Mesendoderm (in vitro differentiated cells): ENCODE results near the gene SORCS2.

ENCODE experiments used
- DNase-seq: peaks from one replicate; pipeline ENCODE4 v3.0.0; 2013
- H2AK5ac ChIP-seq: 2 replicates; pipeline ENCODE4 v1.6.1; 2013; ENCODE audit warnings: low read length, inconsistent platforms
- H2BK120ac ChIP-seq: 2 replicates; pipeline ENCODE4 v1.6.1; 2013; ENCODE audit warnings: low read depth, mild to moderate bottlenecking, low read length, moderate library complexity, mixed read lengths
- H2BK15ac ChIP-seq: replicated peaks from 2 replicates; pipeline ENCODE4 v1.6.1; 2013; ENCODE audit warnings: low read depth, mild to moderate bottlenecking, moderate library complexity
- H2BK5ac ChIP-seq: 2 replicates; pipeline ENCODE4 v1.6.1; 2013; ENCODE audit warnings: low read length, inconsistent platforms
- H3K18ac ChIP-seq: 2 replicates; pipeline ENCODE4 v1.6.1; 2013; ENCODE audit warnings: mild to moderate bottlenecking, low read length, mixed read lengths
- H3K23ac ChIP-seq: one replicate; pipeline ENCODE4 v1.6.1; 2013; ENCODE audit warnings: low read length
- H3K27ac ChIP-seq: 2 replicates; pipeline ENCODE4 v1.5.1; 2013; ENCODE audit warnings: low read depth, mild to moderate bottlenecking, inconsistent platforms, low read length, moderate library complexity
- H3K27me3 ChIP-seq: 2 replicates; pipeline ENCODE4 v1.6.1; 2013; ENCODE audit warnings: low read length, control low read depth, mild to moderate bottlenecking, inconsistent platforms; ENCODE audit not compliant: insufficient read depth, poor library complexity
- H3K36me3 ChIP-seq: 2 replicates; pipeline ENCODE4 v1.6.1; 2013; ENCODE audit warnings: low read length, inconsistent platforms; ENCODE audit not compliant: control insufficient read depth, insufficient read depth
- H3K4ac ChIP-seq: one replicate; pipeline ENCODE4 v1.6.1; 2013; ENCODE audit warnings: low read depth, mild to moderate bottlenecking, low read length, moderate library complexity
- H3K4me1 ChIP-seq: 2 replicates; pipeline ENCODE4 v1.6.1; 2013; ENCODE audit warnings: low read depth, low read length, inconsistent platforms; ENCODE audit not compliant: control insufficient read depth
- H3K4me2 ChIP-seq: 2 replicates; pipeline ENCODE4 v1.6.1; 2013; ENCODE audit warnings: low read length
- H3K4me3 ChIP-seq: 2 replicates; pipeline ENCODE4 v1.5.1; 2013; ENCODE audit warnings: mild to moderate bottlenecking, low read length
- H3K56ac ChIP-seq: one replicate; pipeline ENCODE4 v1.6.1; 2013; ENCODE audit warnings: low read length
- H3K79me1 ChIP-seq: 2 replicates; pipeline ENCODE4 v1.6.1; 2013; ENCODE audit warnings: low read length, inconsistent platforms
- H3K79me2 ChIP-seq: 2 replicates; pipeline ENCODE4 v1.6.1; 2013; ENCODE audit warnings: mild to moderate bottlenecking, low read length; ENCODE audit not compliant: control insufficient read depth, insufficient read depth
- H3K9ac ChIP-seq: 2 replicates; pipeline ENCODE4 v1.6.1; 2013; ENCODE audit warnings: low read length, inconsistent platforms
- H4K5ac ChIP-seq: one replicate; pipeline ENCODE4 v1.6.1; 2013; ENCODE audit warnings: low read length
- H4K8ac ChIP-seq: one replicate; pipeline ENCODE4 v1.6.1; 2013; ENCODE audit warnings: low read depth, mild to moderate bottlenecking, control low read depth, low read length, moderate library complexity
- WGBS: extraction: QIAGEN DNeasy Blood & Tissue Kit; methylation state at CpG from one replicate; pipeline ENCODE4 v1.1.7; 2013; ENCODE audit warnings: low lambda C conversion rate, missing lambda C conversion rate; ENCODE audit not compliant: insufficient coverage; ENCODE audit errors: extremely low coverage; 5-methylcytosine and 5-hydroxymethylcytosine counted together

Gene SORCS2

DNA sequence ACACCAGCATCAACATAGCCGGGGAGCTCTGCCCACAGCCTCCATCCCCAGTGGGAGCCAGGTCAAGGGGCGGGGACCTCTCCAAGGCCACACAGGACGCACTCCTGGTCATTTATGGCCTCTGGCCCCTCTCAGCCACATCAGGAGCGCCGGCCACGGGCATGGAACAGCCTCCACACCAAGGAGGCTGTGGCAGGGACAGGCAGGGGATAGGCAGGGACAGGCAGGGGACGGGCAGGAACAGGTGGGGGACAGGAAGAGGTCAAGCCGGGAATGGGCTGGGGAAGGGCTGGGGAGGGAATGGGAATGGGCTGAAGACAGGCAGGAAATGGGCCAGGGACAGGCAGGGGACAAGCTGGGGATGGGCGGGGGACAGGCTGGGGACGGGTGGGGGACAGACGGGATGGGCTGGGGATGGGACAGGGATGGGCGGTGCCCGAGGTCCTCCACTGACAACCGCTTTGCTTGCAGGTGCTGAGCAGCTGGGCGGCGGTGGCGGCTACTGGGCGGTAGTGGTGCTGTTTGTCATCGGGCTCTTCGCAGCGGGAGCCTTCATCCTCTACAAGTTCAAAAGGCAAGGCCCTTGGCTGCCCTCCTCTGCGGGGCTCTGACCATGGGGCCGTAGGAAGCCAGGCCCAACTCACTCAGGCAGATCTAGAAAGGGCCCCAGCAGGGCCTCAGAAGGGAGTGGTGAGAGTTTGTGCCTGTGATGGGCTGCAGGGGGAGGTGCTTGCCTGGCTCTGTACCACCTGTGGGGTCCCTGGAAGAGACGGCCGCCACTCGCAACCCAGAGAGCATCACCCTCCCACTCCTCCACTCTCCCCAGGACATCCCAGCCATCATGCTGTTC is 541.7 kb downstream of the SORCS2 start:
- no peaks in the 10 kb centered on the region for H3K36me3 ChIP-seq
- H3K18ac ChIP-seq = no peak overlapping the region
- H3K9ac ChIP-seq = no peak overlapping the region
- no peak overlapping the region for H3K4ac ChIP-seq
- no peaks in the 10 kb centered on the region for H3K27me3 ChIP-seq
- no peaks in the 10 kb centered on the region for H3K79me2 ChIP-seq
- no peak overlapping the region for H3K4me3 ChIP-seq
- no peak overlapping the region for H3K27ac ChIP-seq
- no peak overlapping the region for H2BK15ac ChIP-seq
- no peaks in the 10 kb centered on the region for H3K79me1 ChIP-seq
- no peak overlapping the region for H3K23ac ChIP-seq
- no peak overlapping the region for H4K8ac ChIP-seq
- H3K4me1 ChIP-seq = no peaks in the 10 kb centered on the region
- no peak overlapping the region for H2BK5ac ChIP-seq
- no CpG with 5 or more reads among the region's 26 CpGs for WGBS
- H4K5ac ChIP-seq = no peak overlapping the region
- no peak overlapping the region for H3K4me2 ChIP-seq
- no peak overlapping the region for H2BK120ac ChIP-seq
- no peak for DNase-seq
- H3K56ac ChIP-seq = no peak overlapping the region
- no peak overlapping the region for H2AK5ac ChIP-seq

DNA sequence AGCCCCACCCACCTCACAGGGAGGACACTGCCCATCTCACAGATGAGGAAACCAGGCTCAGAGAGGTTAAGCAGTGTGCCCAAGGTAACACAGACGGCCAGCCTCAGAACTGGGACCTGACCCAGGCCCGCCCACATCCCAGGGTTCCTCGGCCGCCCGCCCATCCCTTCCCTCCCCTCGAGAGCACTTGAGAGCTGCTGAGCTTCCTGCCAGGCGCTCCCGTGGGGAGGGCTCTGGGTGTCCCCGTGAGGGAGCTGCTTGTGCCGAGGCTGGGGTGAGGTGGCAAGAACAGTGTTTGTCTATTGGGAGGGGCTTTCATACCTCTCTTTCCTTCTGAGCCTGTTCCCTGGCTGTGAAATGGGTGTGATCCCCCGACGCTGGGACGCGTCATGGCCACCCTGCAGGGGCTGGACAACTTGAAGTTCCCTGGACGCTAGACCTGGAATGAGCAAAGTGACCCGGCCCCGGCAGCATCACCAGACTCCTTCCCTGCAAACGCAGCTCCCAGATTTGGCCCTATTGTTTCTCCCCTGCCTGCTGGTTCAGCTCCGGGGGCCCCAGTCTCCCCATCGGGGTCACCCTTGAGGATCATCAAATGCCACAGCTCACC is 542.4 kb downstream of the SORCS2 start:
- no peak overlapping the region for H2BK15ac ChIP-seq
- H2AK5ac ChIP-seq = no peak overlapping the region
- no peak overlapping the region for H3K18ac ChIP-seq
- no peak overlapping the region for H4K8ac ChIP-seq
- no peak overlapping the region for H3K9ac ChIP-seq
- H3K4ac ChIP-seq = no peak overlapping the region
- no peaks in the 10 kb centered on the region for H3K4me1 ChIP-seq
- no peak overlapping the region for H2BK5ac ChIP-seq
- no peak overlapping the region for H2BK120ac ChIP-seq
- no peak overlapping the region for H3K56ac ChIP-seq
- no peak overlapping the region for H3K23ac ChIP-seq
- no CpG with 5 or more reads among the region's 20 CpGs for WGBS
- H3K79me1 ChIP-seq = no peaks in the 10 kb centered on the region
- no peaks in the 10 kb centered on the region for H3K36me3 ChIP-seq
- H3K79me2 ChIP-seq = no peaks in the 10 kb centered on the region
- no peak overlapping the region for H3K4me2 ChIP-seq
- no peak for DNase-seq
- H4K5ac ChIP-seq = no peak overlapping the region
- no peak overlapping the region for H3K4me3 ChIP-seq
- H3K27ac ChIP-seq = no peak overlapping the region
- no peaks in the 10 kb centered on the region for H3K27me3 ChIP-seq

DNA sequence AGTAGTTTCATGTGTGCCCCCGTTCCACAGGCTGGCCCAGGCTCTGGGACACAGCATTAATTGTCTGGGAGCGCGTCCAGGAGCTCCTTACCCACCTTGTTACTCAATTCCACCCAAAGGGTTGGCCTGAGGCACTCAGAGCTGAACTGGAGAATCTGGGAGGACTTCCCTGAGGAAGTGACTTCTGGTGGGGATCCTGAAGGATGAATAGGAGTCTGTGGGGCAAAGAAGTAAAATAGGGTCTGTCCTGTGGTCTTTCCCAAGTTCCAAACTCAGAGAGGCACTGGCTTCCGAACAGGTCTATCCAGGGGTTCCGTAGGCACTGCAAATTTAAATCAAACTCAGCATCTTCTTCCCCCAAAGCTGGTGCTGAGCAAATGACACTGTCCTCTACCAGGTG is 543.1 kb downstream of the SORCS2 start:
- Histone ChIP-seq H2AK5ac (no peak overlapping the region), H3K4me3 (no peak overlapping the region), H2BK120ac (no peak overlapping the region), H3K23ac (no peak overlapping the region), H3K27me3 (no peaks in the 10 kb centered on the region), H3K4me2 (no peak overlapping the region), H3K9ac (no peak overlapping the region), H3K4ac (no peak overlapping the region), H2BK15ac (no peak overlapping the region), H4K5ac (no peak overlapping the region), H3K79me2 (no peaks in the 10 kb centered on the region), H3K36me3 (no peaks in the 10 kb centered on the region), H3K27ac (no peak overlapping the region), H3K56ac (no peak overlapping the region), H3K4me1 (no peaks in the 10 kb centered on the region), H2BK5ac (no peak overlapping the region), H3K18ac (no peak overlapping the region), H4K8ac (no peak overlapping the region), H3K79me1 (no peaks in the 10 kb centered on the region)
- no CpG with 5 or more reads among the region's 5 CpGs for whole genome bisulfite sequencing
- no peak for DNase-seq

DNA sequence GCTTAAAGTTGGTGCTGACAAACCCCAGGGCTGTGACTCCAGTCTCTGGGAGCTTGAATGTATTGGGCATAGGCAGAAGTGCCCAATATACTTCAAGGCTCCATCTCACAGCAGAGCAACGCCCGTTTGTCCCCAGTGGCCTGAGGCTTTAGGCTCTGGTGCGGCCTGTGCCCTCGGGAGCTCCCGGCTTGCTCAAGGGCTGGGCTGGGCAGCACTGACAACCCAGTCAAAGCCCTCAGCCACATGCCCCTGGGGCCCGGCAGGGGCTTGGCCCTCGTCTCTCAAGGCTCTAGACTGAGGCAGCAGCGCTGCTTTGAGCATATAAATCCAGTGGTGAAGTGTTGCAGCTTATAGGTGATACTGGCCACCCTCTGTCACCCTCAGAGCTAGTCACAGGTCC is 543.6 kb downstream of the SORCS2 start:
- H3K4me3 ChIP-seq = no peak overlapping the region
- no peak overlapping the region for H2BK120ac ChIP-seq
- H3K4me2 ChIP-seq = no peak overlapping the region
- no peak overlapping the region for H3K56ac ChIP-seq
- WGBS = no CpG with 5 or more reads among the region's 8 CpGs
- no peak overlapping the region for H3K27ac ChIP-seq
- no peak overlapping the region for H3K23ac ChIP-seq
- no peaks in the 10 kb centered on the region for H3K4me1 ChIP-seq
- H4K8ac ChIP-seq = no peak overlapping the region
- no peak overlapping the region for H3K9ac ChIP-seq
- H3K79me1 ChIP-seq = no peaks in the 10 kb centered on the region
- H3K36me3 ChIP-seq = no peaks in the 10 kb centered on the region
- H2BK15ac ChIP-seq = no peak overlapping the region
- no peak overlapping the region for H2AK5ac ChIP-seq
- no peak overlapping the region for H3K18ac ChIP-seq
- no peak overlapping the region for H2BK5ac ChIP-seq
- no peak overlapping the region for H3K4ac ChIP-seq
- no peaks in the 10 kb centered on the region for H3K79me2 ChIP-seq
- no peak for DNase-seq
- no peaks in the 10 kb centered on the region for H3K27me3 ChIP-seq
- no peak overlapping the region for H4K5ac ChIP-seq

DNA sequence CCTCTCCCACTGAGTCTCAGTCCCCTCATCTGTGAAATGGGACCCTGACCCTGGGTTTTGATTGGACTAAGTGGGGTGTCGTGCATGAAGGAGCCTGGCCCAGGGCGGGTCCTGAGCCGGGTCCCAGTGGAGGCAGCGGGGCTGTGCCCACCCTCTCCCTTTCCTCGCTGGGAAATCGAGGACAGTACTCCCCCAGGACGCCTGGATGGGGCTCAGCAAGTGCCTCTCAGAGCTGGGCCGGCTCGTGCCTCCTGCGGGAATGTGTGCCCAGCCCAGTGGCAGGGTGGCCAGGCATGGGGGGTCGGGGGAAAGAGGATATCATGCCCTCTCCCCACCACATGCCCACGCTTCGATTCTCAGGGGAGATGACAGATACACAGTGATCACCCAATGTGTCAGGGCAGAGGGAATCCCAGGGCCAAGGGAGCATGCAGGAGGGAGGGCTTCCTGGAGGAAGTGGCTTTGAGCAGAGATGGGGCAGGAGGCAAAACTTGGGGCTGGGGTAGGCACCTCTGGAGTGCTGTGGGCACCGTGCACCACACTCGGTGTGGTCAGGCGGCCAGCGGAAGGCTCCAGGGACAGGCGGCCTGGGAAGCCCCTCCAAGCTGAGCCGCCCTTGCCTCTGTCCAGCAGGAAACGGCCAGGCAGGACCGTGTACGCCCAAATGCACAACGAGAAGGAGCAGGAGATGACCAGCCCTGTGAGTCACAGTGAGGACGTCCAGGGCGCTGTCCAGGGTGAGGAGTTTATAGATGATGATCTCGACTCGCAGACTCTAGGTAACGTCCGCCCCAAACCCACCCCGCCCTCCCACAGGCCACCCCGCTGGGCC is 544.3 kb downstream of the SORCS2 start:
- H3K56ac ChIP-seq = no peak overlapping the region
- H3K79me1 ChIP-seq = no peaks in the 10 kb centered on the region
- no peak overlapping the region for H3K4me3 ChIP-seq
- H2AK5ac ChIP-seq = no peak overlapping the region
- no peak overlapping the region for H2BK5ac ChIP-seq
- WGBS = no CpG with 5 or more reads among the region's 31 CpGs
- DNase-seq = no peak
- no peak overlapping the region for H4K8ac ChIP-seq
- no peak overlapping the region for H3K4ac ChIP-seq
- H3K4me1 ChIP-seq = no peaks in the 10 kb centered on the region
- H3K36me3 ChIP-seq = no peaks in the 10 kb centered on the region
- no peak overlapping the region for H3K4me2 ChIP-seq
- no peak overlapping the region for H2BK15ac ChIP-seq
- H3K27me3 ChIP-seq = no peaks in the 10 kb centered on the region
- H2BK120ac ChIP-seq = no peak overlapping the region
- H3K9ac ChIP-seq = no peak overlapping the region
- no peak overlapping the region for H4K5ac ChIP-seq
- no peak overlapping the region for H3K23ac ChIP-seq
- no peak overlapping the region for H3K18ac ChIP-seq
- H3K79me2 ChIP-seq = no peaks in the 10 kb centered on the region
- no peak overlapping the region for H3K27ac ChIP-seq
